Liver (tissue), 9 donors: ENCODE measurements around the gene ETFRF1. TPM values are rescaled to one million over a fixed set of nuclear protein-coding genes. Genes with fewer than 3 reads are reported as not detected.

ENCODE experiments used
- DNase-seq: peaks from one replicate; pipeline ENCODE4 v3.0.0-alpha.2; 2017; ENCODE audit warnings: low spot score
- H3K27ac ChIP-seq, 2 donors: one replicate each; pipeline ENCODE4 v1.7.0; 2013; ENCODE audit warnings: inconsistent platforms in 2 of 2, low read length in 2 of 2, control low read depth in 1 of 2, low read depth in 1 of 2, mild to moderate bottlenecking in 1 of 2
- H3K27me3 ChIP-seq, 4 donors: one replicate each; pipeline versions ENCODE4 v1.6.1 to v1.7.0; 2013; ENCODE audit warnings: low read length in 3 of 4, inconsistent platforms in 1 of 4, mild to moderate bottlenecking in 1 of 4, moderate library complexity in 1 of 4; ENCODE audit not compliant: control insufficient read depth in 4 of 4, insufficient read depth in 4 of 4
- H3K36me3 ChIP-seq, 4 donors: one replicate each; pipeline versions ENCODE4 v1.6.1 to v1.7.0; 2013; ENCODE audit warnings: low read length in 3 of 4, mild to moderate bottlenecking in 3 of 4, low read depth in 1 of 4, moderate library complexity in 1 of 4; ENCODE audit not compliant: control insufficient read depth in 4 of 4, insufficient read depth in 3 of 4
- H3K4me1 ChIP-seq, 4 donors: one replicate each; pipeline versions ENCODE4 v1.6.1 to v1.7.0; 2013; ENCODE audit warnings: low read length in 3 of 4, mild to moderate bottlenecking in 3 of 4, moderate library complexity in 1 of 4; ENCODE audit not compliant: control insufficient read depth in 4 of 4, insufficient read depth in 4 of 4
- H3K4me3 ChIP-seq, 3 donors: one replicate each; pipeline versions ENCODE4 v1.6.1 to v1.7.0; 2013; ENCODE audit warnings: low read length in 3 of 3, control low read depth in 1 of 3, low read depth in 1 of 3, mild to moderate bottlenecking in 1 of 3
- H3K9ac ChIP-seq, 2 donors: one replicate each; pipeline ENCODE4 v1.7.0; 2013; ENCODE audit warnings: low read length in 2 of 2, mild to moderate bottlenecking in 2 of 2, moderate library complexity in 2 of 2, control low read depth in 1 of 2, low read depth in 1 of 2
- H3K9me3 ChIP-seq, 4 donors: one replicate each; pipeline versions ENCODE4 v1.6.1 to v1.7.0; 2013; ENCODE audit warnings: low read length in 3 of 4; ENCODE audit not compliant: control insufficient read depth in 4 of 4
- CTCF ChIP-seq: fragments of 150-350 bp; IDR thresholded peaks from 2 replicates; pipeline ENCODE4 v1.5.1; 2017; ENCODE audit warnings: improper control_type of control experiment, low read depth, low read length; ENCODE audit not compliant: missing input control
- FOXA1 ChIP-seq: IDR thresholded peaks from 2 replicates; pipeline ENCODE4 v1.6.1; 2016; ENCODE audit warnings: antibody characterized with exemption
- FOXA2 ChIP-seq: IDR thresholded peaks from 2 replicates; pipeline ENCODE4 v1.6.1; 2016; ENCODE audit warnings: antibody characterized with exemption
- HNF4A ChIP-seq, 2 donors: conservative IDR thresholded peaks; 2 replicates each; pipeline ENCODE4 v1.6.1; 2016; ENCODE audit warnings: antibody characterized with exemption in 2 of 2, mild to moderate bottlenecking in 2 of 2
- MAX ChIP-seq: IDR thresholded peaks from 2 replicates; pipeline ENCODE4 v1.6.1; 2016; ENCODE audit warnings: antibody characterized with exemption
- NR2F2 ChIP-seq: IDR thresholded peaks from 2 replicates; pipeline ENCODE4 v1.6.1; 2016; ENCODE audit warnings: antibody characterized with exemption
- RAD21 ChIP-seq, 2 donors: IDR thresholded peaks; 2 replicates each; pipeline ENCODE4 v1.6.1; 2016; ENCODE audit warnings: antibody characterized with exemption in 2 of 2, mild to moderate bottlenecking in 2 of 2
- RXRA ChIP-seq, 2 donors: IDR thresholded peaks; 2 replicates each; pipeline ENCODE4 v1.6.1; 2017 to 2018; ENCODE audit warnings: antibody characterized with exemption in 2 of 2, mild to moderate bottlenecking in 1 of 2
- SP1 ChIP-seq: IDR thresholded peaks from 2 replicates; pipeline ENCODE4 v1.6.1; 2018; ENCODE audit warnings: antibody characterized with exemption, mild to moderate bottlenecking
- TAF1 ChIP-seq: conservative IDR thresholded peaks from 2 replicates; pipeline ENCODE4 v1.6.1; 2016; ENCODE audit warnings: antibody characterized with exemption, mild to moderate bottlenecking
- ZBTB33 ChIP-seq: IDR thresholded peaks from 2 replicates; pipeline ENCODE4 v1.6.1; 2016; ENCODE audit warnings: antibody characterized with exemption
- WGBS: extraction: QIAGEN DNeasy Blood & Tissue Kit; methylation state at CpG from one replicate; pipeline ENCODE4 v1.1.7; 2013; 5-methylcytosine and 5-hydroxymethylcytosine counted together
- polyA plus RNA-seq, 2 donors: library from polyadenylated mRNA; stranded (reverse) in 1 of 2; unstranded in 1 of 2; fragments of 200-250 nt in 1 of 2; fragments of >200 nt in 1 of 2; fragmentation: Nextera tagmentation in 1 of 2; extraction: Ambion mirVana in 1 of 2; gene quantifications; one replicate each; pipeline versions ENCODE4 v1.2.1 to v1.2.3, GENCODE V29; 2013 to 2015
- total RNA-seq, 2 donors: library from RNA; depleted of rRNA; stranded (reverse); fragments of >200 nt; gene quantifications; one replicate each; pipeline ENCODE4 v1.2.3, GENCODE V29; 2014
- donor health status: healthy.
- donor health status: healthy.
- donor health status: healthy.
- donor health status: healthy.
- donor health status: healthy.

ETFRF1 gene
- total and polyA plus RNA-seq, 4 donors: 22.8 to 141 (median 45.6) TPM

GRCh38 chr12:25184132-25184531, 10.9 kb upstream of the ETFRF1 start (continued):
- TF ChIP-seq CTCF (no peak), FOXA2 (no peak), RXRA (IDR thresholded peaks at IDR 0.05) (no peak), FOXA1 (no peak), HNF4A (conservative IDR thresholded peaks at IDR 0.05) (no peak), MAX (no peak), NR2F2 (no peak)

GRCh38 chr12:25186038-25186787, 8.8 kb upstream of the ETFRF1 start:
- TF ChIP-seq NR2F2: no peak
- no peak overlapping the region for H3K4me3 ChIP-seq
- DNase-seq: no peak
- H3K9me3 ChIP-seq: no peaks in the 10 kb centered on the region
- H3K4me1 ChIP-seq: peaks cover 0 to 3% (median 0%) of the 10 kb centered on the region in 4 donors
- no peak overlapping the region for H3K9ac ChIP-seq
- WGBS: 87% methylated on average over 4 of the region's 4 CpGs
- no peaks in the 10 kb centered on the region for H3K36me3 ChIP-seq
- no peak overlapping the region for H3K27ac ChIP-seq
- no peaks in the 10 kb centered on the region for H3K27me3 ChIP-seq

GRCh38 chr12:25186788-25187402, 8.1 kb upstream of the ETFRF1 start:
- H3K27me3 ChIP-seq: no peaks in the 10 kb centered on the region
- no peak overlapping the region for H3K27ac ChIP-seq
- 52% methylated on average over 3 of the region's 3 CpGs for WGBS
- DNase-seq: no peak
- H3K9ac ChIP-seq: no peak overlapping the region
- H3K4me3 ChIP-seq: peak overlapping the region in 2 of 3 donors; percentile 27 to 45
- TF ChIP-seq HNF4A (conservative IDR thresholded peaks at IDR 0.05) (no peak), FOXA2 (no peak), SP1 (no peak), CTCF (no peak), FOXA1 (no peak), ZBTB33 (no peak), TAF1 (no peak), RAD21 (IDR thresholded peaks at IDR 0.05) (no peak), NR2F2 (no peak)
- peaks cover 0 to 3% (median 0%) of the 10 kb centered on the region in 4 donors for H3K4me1 ChIP-seq
- H3K36me3 ChIP-seq: no peaks in the 10 kb centered on the region
- H3K9me3 ChIP-seq: no peaks in the 10 kb centered on the region
